Activated CD4-positive, alpha-beta T cell treated with anti-CD3 and anti-CD28 coated beads for 36 hours (primary cell): Measurements from ENCODE around the gene CTH. TPM values are rescaled to one million over a fixed set of nuclear protein-coding genes. Genes with fewer than 3 reads are reported as not detected.
"Not testable (repeated sequence)": the region's sequence is repeated elsewhere in the genome, so short reads cannot be mapped to it uniquely, and the experiment has no call there.

ENCODE experiments used
- ATAC-seq: fragments of 200-7000 bp; cut with Tn5 transposase; one replicate; pipeline ENCODE4 v1.10.0; 2021; ENCODE audit warnings: mild to moderate bottlenecking, moderate library complexity
- CTCF ChIA-PET: fragments of 350-600 bp; sonication (Branson Sonifier 250); formaldehyde crosslinking; loops from one replicate; lab custom pipeline; 2021; ENCODE audit warnings: antibody characterized with exemption; lab: Charles Lee
- POLR2A ChIA-PET: fragments of 350-600 bp; sonication (Branson Sonifier 250); formaldehyde crosslinking; loops from one replicate; lab custom pipeline; 2021; ENCODE audit warnings: antibody characterized with exemption, inconsistent platforms; lab: Charles Lee
- DNase-seq: peaks from one replicate; pipeline ENCODE4 v3.0.0-alpha.2; 2020
- H3K27ac Mint-ChIP-seq: one replicate; pipeline ENCODE4 v1.8.0; 2021; ENCODE audit warnings: mixed read lengths
- H3K27me3 Mint-ChIP-seq: one replicate; pipeline ENCODE4 v1.8.0; 2021; ENCODE audit warnings: mixed read lengths
- H3K36me3 Mint-ChIP-seq: one replicate; pipeline ENCODE4 v1.8.0; 2021; ENCODE audit warnings: low read depth, mixed read lengths
- H3K4me1 Mint-ChIP-seq: one replicate; pipeline ENCODE4 v1.8.0; 2021; ENCODE audit warnings: mixed read lengths
- H3K4me3 Mint-ChIP-seq: one replicate; pipeline ENCODE4 v1.8.0; 2021; ENCODE audit warnings: mild to moderate bottlenecking, moderate library complexity, mixed read lengths
- H3K9me3 Mint-ChIP-seq: one replicate; pipeline ENCODE4 v1.8.0; 2021; ENCODE audit warnings: low read depth, mixed read lengths
- intact Hi-C, 2 experiments: fragments of 100-400 bp; cut with DNase I in 1 of 2; cut with micrococcal nuclease in 1 of 2; formaldehyde crosslinking; loops; one replicate each; pipeline versions ENCODE4 v1.14.2 to v1.15.1; 2022 to 2024; cut with DNase I, micrococcal nuclease
- total RNA-seq, 2 experiments: library from RNA; stranded (reverse); gene quantifications; one replicate each; pipeline ENCODE4 v1.2.3, GENCODE V29; 2021

The CTH gene
- total RNA-seq, 2 experiments from 2014 or later = 25.3 to 29.8 TPM

DNA sequence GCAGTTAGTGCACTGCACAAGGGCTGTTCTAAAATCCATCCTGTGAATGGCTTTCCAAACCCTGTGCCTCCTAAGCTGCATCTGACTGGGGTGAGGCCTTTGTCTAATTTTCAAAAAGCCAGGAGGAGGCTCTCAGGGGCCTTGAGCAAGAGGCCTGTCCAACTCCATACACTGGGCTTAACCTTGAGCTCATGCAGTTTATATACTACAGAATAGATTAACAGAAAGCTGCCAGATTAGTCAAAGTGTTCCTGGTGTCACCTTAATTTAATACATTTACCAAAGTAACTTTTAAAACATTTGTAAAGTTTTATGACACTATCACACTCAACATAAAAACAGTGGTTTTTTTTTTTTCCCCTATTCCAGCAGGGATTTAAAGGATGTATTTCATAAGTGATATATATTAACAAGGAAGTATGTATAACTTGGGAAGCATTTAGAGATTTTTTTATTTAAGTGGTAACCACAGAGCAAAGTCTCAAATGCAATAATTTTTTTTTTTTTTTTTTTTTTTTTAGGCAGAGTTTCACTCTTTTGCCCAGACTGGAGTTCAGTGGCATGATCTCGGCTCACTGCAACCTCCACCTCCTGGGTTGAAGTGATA is 23.3 kb downstream of the CTH start:
- ChIA-PET POLR2A (interaction anchor here (0.7 kb wide), 1 partner anchor 18 kb away, joined by 3 read pairs; no protein-coding TSS in a partner anchor), CTCF (interaction anchor here (0.6 kb wide), 2 partner anchors 31 to 244 kb away, joined by 3 read pairs; no protein-coding TSS in a partner anchor)
- Mint-ChIP-seq H3K9me3 (no peaks in the 10 kb centered on the region), H3K4me3 (no peak overlapping the region), H3K27ac (no peak overlapping the region), H3K36me3 (peaks cover 36% of the 10 kb centered on the region), H3K27me3 (no peaks in the 10 kb centered on the region), H3K4me1 (peaks cover 11% of the 10 kb centered on the region)
- ATAC-seq = no peak
- DNase-seq = no peak
- intact Hi-C loops = no loop called here

GRCh38 chr1:70436622-70437251 is 25.7 kb downstream of the CTH start:
- no peak overlapping the region for H3K27ac Mint-ChIP-seq
- H3K4me1 Mint-ChIP-seq = peaks cover 11% of the 10 kb centered on the region
- intact Hi-C loops = loop anchor here in 1 of 2 experiments (5.0 kb wide), 1 partner anchor 71 kb away; no protein-coding TSS in a partner anchor
- ChIA-PET POLR2A (interaction anchor here (0.6 kb wide), 1 partner anchor 23 kb away, joined by 4 read pairs; no protein-coding TSS in a partner anchor), CTCF (no interaction called here)
- peaks cover 35% of the 10 kb centered on the region for H3K36me3 Mint-ChIP-seq
- no peak for ATAC-seq
- H3K27me3 Mint-ChIP-seq = no peaks in the 10 kb centered on the region
- H3K9me3 Mint-ChIP-seq = no peaks in the 10 kb centered on the region
- H3K4me3 Mint-ChIP-seq = no peak overlapping the region
- DNase-seq = no peak

DNA sequence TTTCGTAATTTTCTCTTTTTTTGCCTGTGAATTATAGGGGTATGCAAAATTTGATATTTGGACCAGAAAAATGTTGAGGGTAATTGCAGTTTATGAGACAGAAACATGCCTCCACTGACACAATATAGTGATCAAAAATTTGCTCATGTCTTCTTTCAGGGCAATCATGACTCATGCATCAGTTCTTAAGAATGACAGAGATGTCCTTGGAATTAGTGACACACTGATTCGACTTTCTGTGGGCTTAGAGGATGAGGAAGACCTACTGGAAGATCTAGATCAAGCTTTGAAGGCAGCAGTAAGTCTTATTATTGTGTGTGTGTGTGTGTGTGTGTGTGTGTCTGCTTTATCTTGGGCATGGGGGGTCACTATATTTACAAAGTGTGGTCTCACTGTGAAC is 27.5 kb downstream of the CTH start:
- Mint-ChIP-seq H3K9me3 (no peaks in the 10 kb centered on the region), H3K27me3 (no peaks in the 10 kb centered on the region), H3K4me1 (peaks cover 11% of the 10 kb centered on the region), H3K27ac (no peak overlapping the region), H3K36me3 (peaks cover 20% of the 10 kb centered on the region), H3K4me3 (no peak overlapping the region)
- ChIA-PET POLR2A (interaction anchor here (1.0 kb wide), 1 partner anchor 28 kb away, joined by 4 read pairs; the partner anchor contains the start of gene CTH), CTCF (interaction anchor here (1.1 to 1.9 kb wide), 3 partner anchors 18 to 45 kb away, joined by 3 to 4 read pairs (median 4); partner anchors contain the start of gene CTH)
- DNase-seq = no peak
- intact Hi-C loops = loop anchor here in 1 of 2 experiments (5.0 kb wide), 1 partner anchor 69 kb away; no protein-coding TSS in a partner anchor
- peak; percentile 95 for ATAC-seq

GRCh38 chr1:70440642-70441391 is 29.7 kb downstream of the CTH start:
- no peak overlapping the region for H3K27ac Mint-ChIP-seq
- peaks cover 12% of the 10 kb centered on the region for H3K36me3 Mint-ChIP-seq
- H3K27me3 Mint-ChIP-seq = no peaks in the 10 kb centered on the region
- POLR2A ChIA-PET = no interaction called here
- H3K4me1 Mint-ChIP-seq = peaks cover 11% of the 10 kb centered on the region
- CTCF ChIA-PET = interaction anchor here (0.6 kb wide), 1 partner anchor 78 kb away, joined by 3 read pairs; no protein-coding TSS in a partner anchor
- H3K4me3 Mint-ChIP-seq = no peak overlapping the region
- no peaks in the 10 kb centered on the region for H3K9me3 Mint-ChIP-seq
- intact Hi-C loops = no loop called here
- ATAC-seq (no peak), DNase-seq (no peak)

GRCh38 chr1:70441392-70442035 is 30.4 kb downstream of the CTH start:
- H3K9me3 Mint-ChIP-seq = no peaks in the 10 kb centered on the region
- DNase-seq (no peak), ATAC-seq (no peak)
- POLR2A ChIA-PET = no interaction called here
- H3K27ac Mint-ChIP-seq = no peak overlapping the region
- intact Hi-C loops = no loop called here
- CTCF ChIA-PET = interaction anchor here (0.6 kb wide), 1 partner anchor 77 kb away, joined by 3 read pairs; no protein-coding TSS in a partner anchor
- peaks cover 11% of the 10 kb centered on the region for H3K4me1 Mint-ChIP-seq
- H3K27me3 Mint-ChIP-seq = no peaks in the 10 kb centered on the region
- peaks cover 11% of the 10 kb centered on the region for H3K36me3 Mint-ChIP-seq
- H3K4me3 Mint-ChIP-seq = no peak overlapping the region

DNA sequence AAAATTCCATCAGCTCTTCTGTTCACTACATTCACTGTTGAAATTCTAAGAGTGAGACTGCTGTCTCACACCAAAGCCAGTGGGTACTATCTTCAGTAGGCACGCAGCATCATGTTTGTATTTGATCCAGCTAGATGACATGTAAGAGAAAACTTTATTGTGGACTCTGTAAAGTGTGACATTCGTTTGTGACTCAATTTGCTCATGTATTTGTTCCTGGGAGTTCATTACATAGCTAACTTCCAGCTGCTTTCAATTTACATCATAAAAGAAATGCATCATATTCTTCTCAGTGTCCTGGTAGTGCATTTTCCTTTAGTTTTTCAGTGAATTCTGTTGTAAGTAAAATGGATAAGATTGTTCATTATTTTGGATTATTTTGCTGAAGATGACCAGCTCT is 31.4 kb downstream of the CTH start:
- Mint-ChIP-seq H3K27me3 (no peaks in the 10 kb centered on the region), H3K36me3 (peaks cover 8% of the 10 kb centered on the region), H3K4me1 (peaks cover 11% of the 10 kb centered on the region), H3K4me3 (no peak overlapping the region), H3K9me3 (no peaks in the 10 kb centered on the region), H3K27ac (no peak overlapping the region)
- POLR2A ChIA-PET = no interaction called here
- DNase-seq = no peak
- intact Hi-C loops = no loop called here
- no peak for ATAC-seq
- CTCF ChIA-PET = no interaction called here

- no peak for ATAC-seq
- Mint-ChIP-seq H3K27ac (no peak overlapping the region), H3K36me3 (peaks cover 5% of the 10 kb centered on the region), H3K4me3 (no peak overlapping the region), H3K27me3 (no peaks in the 10 kb centered on the region), H3K4me1 (peaks cover under 1% of the 10 kb centered on the region), H3K9me3 (no peaks in the 10 kb centered on the region)
- intact Hi-C loops = no loop called here
- DNase-seq = no peak
- POLR2A ChIA-PET = no interaction called here
- CTCF ChIA-PET = no interaction called here
Observed at GRCh38 chr1:70443739-70444138, 32.7 kb downstream of the CTH start.

DNA sequence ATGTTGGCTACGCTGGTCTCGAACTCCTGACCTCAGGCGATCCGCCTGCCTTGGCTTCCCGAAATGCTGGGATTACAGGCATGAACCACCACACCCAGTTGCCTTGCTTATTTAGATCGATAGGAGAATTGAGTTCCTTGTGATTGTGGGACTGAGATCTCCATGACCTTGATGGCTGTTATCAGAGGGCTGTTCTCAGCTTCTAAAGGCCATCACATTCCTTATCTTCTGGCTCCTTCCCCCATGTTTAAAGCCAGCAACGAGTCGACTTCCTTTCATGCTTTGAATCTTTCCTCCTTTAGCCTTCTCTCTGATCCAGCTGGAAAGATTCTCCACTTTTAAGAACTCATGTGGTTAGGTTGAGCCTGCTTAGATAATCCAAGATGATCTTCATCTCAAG is 38.0 kb downstream of the CTH start:
- Mint-ChIP-seq H3K9me3 (no peaks in the 10 kb centered on the region), H3K36me3 (no peaks in the 10 kb centered on the region), H3K4me1 (peaks cover 6% of the 10 kb centered on the region), H3K4me3 (no peak overlapping the region), H3K27ac (no peak overlapping the region), H3K27me3 (peaks cover 8% of the 10 kb centered on the region)
- POLR2A ChIA-PET = no interaction called here
- DNase-seq (no peak), ATAC-seq (no peak)
- intact Hi-C loops = no loop called here
- CTCF ChIA-PET = no interaction called here

DNA sequence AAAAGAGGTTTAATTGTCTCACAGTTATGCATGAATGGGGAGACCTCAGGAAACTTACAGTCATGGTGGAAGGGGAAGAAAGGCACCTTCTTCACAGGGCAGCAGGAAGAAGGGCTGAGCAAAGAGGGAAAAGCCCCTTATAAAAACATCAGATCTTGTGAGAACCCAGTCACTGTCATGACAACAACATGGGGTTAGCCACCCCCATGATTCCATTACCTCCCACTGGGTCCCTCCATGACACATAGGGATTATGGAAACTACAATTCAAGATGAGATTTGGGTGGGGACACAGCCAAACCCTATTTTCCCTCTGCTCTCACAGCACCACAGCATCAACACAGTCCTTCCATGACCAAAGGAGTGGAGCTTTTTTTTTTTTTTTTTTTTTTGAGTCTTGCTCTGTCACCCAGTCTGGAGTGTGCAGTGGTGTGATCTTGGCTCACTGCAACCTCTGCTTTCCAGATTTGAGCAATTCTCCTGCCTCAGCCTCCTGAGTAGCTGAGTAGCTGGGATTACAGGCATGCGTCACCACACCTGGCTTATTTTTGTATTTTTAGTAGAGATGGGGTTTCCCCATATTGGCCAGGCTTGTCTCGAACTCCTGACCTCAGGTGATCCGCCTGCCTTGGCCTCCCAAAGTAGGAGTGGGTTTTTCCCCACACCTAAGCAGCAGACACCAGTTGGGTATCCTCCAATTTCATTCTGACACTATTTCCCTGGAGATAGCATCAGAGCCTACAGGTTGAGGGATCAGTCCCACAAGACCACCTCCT is 41.3 kb downstream of the CTH start:
- ATAC-seq = peak; percentile 88

GRCh38 chr1:70455291-70455690 is 44.2 kb downstream of the CTH start:
- DNase-seq (no peak), ATAC-seq (no peak)
- Mint-ChIP-seq H3K4me3 (no peak overlapping the region), H3K9me3 (no peaks in the 10 kb centered on the region), H3K27ac (no peak overlapping the region), H3K27me3 (peaks cover 4% of the 10 kb centered on the region), H3K4me1 (peaks cover 6% of the 10 kb centered on the region), H3K36me3 (no peaks in the 10 kb centered on the region)
- intact Hi-C loops = no loop called here
- ChIA-PET CTCF (no interaction called here), POLR2A (no interaction called here)

More for the DNA sequence above, 41.3 kb downstream of the CTH start:
- peak; percentile 43 for DNase-seq
- H3K9me3 Mint-ChIP-seq, H3K4me3 Mint-ChIP-seq, CTCF ChIA-PET, H3K4me1 Mint-ChIP-seq, H3K36me3 Mint-ChIP-seq, H3K27me3 Mint-ChIP-seq, intact Hi-C loops: not testable (repeated sequence)
- H3K27ac Mint-ChIP-seq = peak overlapping the region; percentile 42
- POLR2A ChIA-PET = interaction anchor here (0.6 kb wide), 1 partner anchor 18 kb away, joined by 3 read pairs; no protein-coding TSS in a partner anchor
